ENCODE data around the gene SSC5D. TPM values are rescaled to one million over a fixed set of nuclear protein-coding genes. Genes with fewer than 3 reads are reported as not detected.
A peak's percentile ranks its signal among the peaks of the same experiment; 100 is the strongest.

SSC5D gene
- polyA plus RNA-seq, 3 donors: 0.08 TPM; not detected in 2

DNA sequence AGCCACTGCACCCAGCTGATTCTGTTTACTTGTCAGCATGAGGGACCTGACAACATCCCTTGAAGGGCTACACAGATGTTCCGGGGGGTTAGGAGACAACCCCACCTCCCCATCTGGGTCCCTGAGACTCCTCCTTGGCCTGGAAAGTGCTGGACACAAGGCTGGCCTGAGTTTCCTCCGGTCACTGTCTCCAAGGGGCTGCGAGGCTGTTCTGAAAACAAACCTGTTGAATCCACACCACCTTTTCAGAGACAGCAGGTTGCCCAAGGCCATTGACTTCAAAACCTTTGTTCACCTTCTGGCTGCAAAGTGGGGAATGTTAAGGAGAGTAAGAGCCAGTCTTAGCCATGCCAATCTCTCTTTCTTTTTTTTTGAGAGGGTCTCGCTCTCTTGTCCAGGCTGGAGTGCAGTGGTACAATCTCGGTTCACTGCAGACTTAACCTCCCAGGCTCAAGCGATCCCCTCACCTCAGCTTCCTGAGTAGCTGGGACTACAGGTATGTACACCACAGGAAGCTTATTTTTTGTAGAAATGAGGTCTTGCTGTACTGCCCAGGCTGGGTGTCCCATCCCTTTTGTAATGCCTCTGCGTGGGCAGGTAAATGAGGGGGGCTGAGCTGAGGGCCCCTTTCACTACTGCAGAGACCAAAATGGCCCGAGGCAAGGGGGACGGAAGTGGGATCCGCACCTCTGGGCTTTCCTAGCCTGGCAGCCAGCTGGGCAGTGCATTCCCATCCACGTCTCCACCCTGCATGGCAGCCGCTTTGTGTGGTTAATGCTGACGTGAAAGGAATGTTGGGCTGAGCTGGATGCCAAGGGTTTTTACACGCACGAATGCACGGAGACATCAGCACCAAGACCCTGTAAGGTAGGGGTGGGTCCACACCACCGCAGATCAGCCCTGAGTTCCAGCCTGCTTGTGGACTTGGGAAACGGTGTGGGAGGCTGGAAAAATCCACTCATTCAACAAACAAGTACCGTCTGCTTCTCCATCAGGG lies 13.7 kb upstream of the SSC5D start:
- Histone ChIP-seq H2AFZ (ENCODE audit: insufficient read depth, low read depth, low read length, poor library complexity, severe bottlenecking) (no peak overlapping the region), H3K36me3 (replicated peaks in 1 of 2; ENCODE audit: control insufficient read depth in 1 of 2, insufficient read depth in 2 of 2, low read length in 2 of 2) (no peaks in the 10 kb centered on the region), H3K4me2 (replicated peaks; ENCODE audit: extremely low read depth, low read length, poor library complexity, severe bottlenecking) (no peak overlapping the region), H3K79me2 (ENCODE audit: insufficient read depth, low read length) (peaks cover 23% of the 10 kb centered on the region), H3K27me3 (ENCODE audit: control insufficient read depth in 2 of 2, insufficient read depth in 2 of 2, low read length in 2 of 2) (no peaks in the 10 kb centered on the region), H3K27ac (ENCODE audit: low read depth in 1 of 2, low read length in 2 of 2) (no peak overlapping the region), H3K4me1 (ENCODE audit: control insufficient read depth in 1 of 2, insufficient read depth in 2 of 2, low read length in 2 of 2) (peaks cover 16 to 21% of the 10 kb centered on the region in 2 donors), H3K9ac (ENCODE audit: insufficient read depth, low read length, poor library complexity, severe bottlenecking) (no peak overlapping the region), H3K4me3 (replicated peaks in 1 of 3; ENCODE audit: low read depth in 2 of 3, low read length in 3 of 3) (no peak overlapping the region), H3K9me3 (replicated peaks in 1 of 2; ENCODE audit: control insufficient read depth in 1 of 2, insufficient read depth in 1 of 2, low read length in 2 of 2) (no peaks in the 10 kb centered on the region), H4K20me1 (ENCODE audit: insufficient read depth, low read length) (peaks cover 20% of the 10 kb centered on the region)
- Mint-ChIP-seq H3K4me3 (no peak overlapping the region), H3K27ac (peak overlapping the region in 2 of 7 donors; percentile 69 to 89), H3K36me3 (peaks cover 0 to under 1% of the 10 kb centered on the region in 2 donors), H3K4me1 (peaks cover 30% of the 10 kb centered on the region), H3K9me3 (peaks cover 0 to 3% (median 0%) of the 10 kb centered on the region in 7 donors), H3K27me3 (ENCODE audit: low read depth in 3 of 3) (peaks cover 0 to 6% (median 2%) of the 10 kb centered on the region in 3 donors)
- TF ChIP-seq, protein P1, sequence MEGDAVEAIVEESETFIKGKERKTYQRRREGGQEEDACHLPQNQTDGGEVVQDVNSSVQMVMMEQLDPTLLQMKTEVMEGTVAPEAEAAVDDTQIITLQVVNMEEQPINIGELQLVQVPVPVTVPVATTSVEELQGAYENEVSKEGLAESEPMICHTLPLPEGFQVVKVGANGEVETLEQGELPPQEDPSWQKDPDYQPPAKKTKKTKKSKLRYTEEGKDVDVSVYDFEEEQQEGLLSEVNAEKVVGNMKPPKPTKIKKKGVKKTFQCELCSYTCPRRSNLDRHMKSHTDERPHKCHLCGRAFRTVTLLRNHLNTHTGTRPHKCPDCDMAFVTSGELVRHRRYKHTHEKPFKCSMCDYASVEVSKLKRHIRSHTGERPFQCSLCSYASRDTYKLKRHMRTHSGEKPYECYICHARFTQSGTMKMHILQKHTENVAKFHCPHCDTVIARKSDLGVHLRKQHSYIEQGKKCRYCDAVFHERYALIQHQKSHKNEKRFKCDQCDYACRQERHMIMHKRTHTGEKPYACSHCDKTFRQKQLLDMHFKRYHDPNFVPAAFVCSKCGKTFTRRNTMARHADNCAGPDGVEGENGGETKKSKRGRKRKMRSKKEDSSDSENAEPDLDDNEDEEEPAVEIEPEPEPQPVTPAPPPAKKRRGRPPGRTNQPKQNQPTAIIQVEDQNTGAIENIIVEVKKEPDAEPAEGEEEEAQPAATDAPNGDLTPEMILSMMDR (IDR thresholded peaks at IDR 0.05): no peak
- intact Hi-C loops (cut with micrococcal nuclease): no loop called here
- DNase-seq: no peak
- WGBS (ENCODE audit: insufficient coverage): 99% methylated on average over 9 of the region's 19 CpGs

DNA sequence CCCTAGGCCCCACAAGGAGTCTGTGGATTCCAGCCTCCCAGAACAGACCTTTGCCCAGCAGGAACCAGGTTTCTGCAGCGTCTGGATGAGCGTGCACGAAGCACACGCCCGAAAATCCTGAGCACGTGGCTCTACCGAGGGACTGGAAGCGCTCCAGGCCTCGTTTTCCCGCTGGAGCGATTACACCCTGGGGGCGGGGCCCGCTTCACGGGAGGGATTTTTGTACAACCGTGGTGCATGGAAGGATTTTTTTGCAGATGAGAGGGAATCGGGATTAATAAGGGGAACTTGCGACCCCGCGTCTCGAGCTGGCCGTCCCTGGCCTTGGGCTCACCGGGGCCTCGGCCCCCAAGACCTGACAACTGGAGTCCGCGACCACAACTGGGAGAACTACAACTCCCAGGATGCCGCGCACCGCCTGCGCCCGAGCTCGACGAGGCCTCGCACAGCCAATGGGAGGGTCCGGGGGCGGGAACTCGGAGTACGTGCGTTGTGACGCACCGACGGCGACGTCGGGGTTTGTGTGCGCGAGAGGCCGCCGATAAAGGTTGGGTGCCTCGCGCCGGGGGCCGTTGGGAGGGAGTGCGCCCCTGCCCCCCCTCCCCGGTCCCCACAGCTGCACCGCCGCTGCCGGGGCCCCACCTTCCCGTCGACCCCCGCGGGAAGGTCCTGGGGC lies 12.0 kb upstream of the SSC5D start, which contains the start of gene ZNF628:
ZNF628 (plus strand) TSS at position 518 of the 676 bp plus-strand sequence. CDS start 3,294 bp downstream, outside the sequence.
- TF ChIP-seq, protein P1 (IDR thresholded peaks at IDR 0.05): no peak
- H3K27ac ChIP-seq (ENCODE audit: low read depth in 1 of 2, low read length in 2 of 2): peak within 1 kb of the TSS; percentile 52 to 78
- no peaks in the 10 kb centered on the region for H3K27me3 ChIP-seq (ENCODE audit: control insufficient read depth in 2 of 2, insufficient read depth in 2 of 2, low read length in 2 of 2)
- Mint-ChIP-seq H3K27me3 (ENCODE audit: low read depth in 3 of 3) (peaks cover 0 to 4% (median 0%) of the 10 kb centered on the region in 3 donors), H3K4me1 (peaks cover 35% of the 10 kb centered on the region), H3K4me3 (peak within 1 kb of the TSS; percentile 85 to 95), H3K9me3 (peaks cover 0 to 2% (median 0%) of the 10 kb centered on the region in 7 donors), H3K36me3 (peaks cover 6 to 8% of the 10 kb centered on the region in 2 donors), H3K27ac (peak within 1 kb of the TSS; percentile 87 to 95 (median 93))
- H2AFZ ChIP-seq (ENCODE audit: insufficient read depth, low read depth, low read length, poor library complexity, severe bottlenecking): peak within 1 kb of the TSS; percentile 89
- H3K79me2 ChIP-seq (ENCODE audit: insufficient read depth, low read length): peaks cover 23% of the 10 kb centered on the region
- H3K36me3 ChIP-seq (replicated peaks in 1 of 2; ENCODE audit: control insufficient read depth in 1 of 2, insufficient read depth in 2 of 2, low read length in 2 of 2): peaks cover 3 to 6% of the 10 kb centered on the region in 2 donors
- H3K4me1 ChIP-seq (ENCODE audit: control insufficient read depth in 1 of 2, insufficient read depth in 2 of 2, low read length in 2 of 2): peaks cover 16 to 21% of the 10 kb centered on the region in 2 donors
- peaks cover 31% of the 10 kb centered on the region for H4K20me1 ChIP-seq (ENCODE audit: insufficient read depth, low read length)
- H3K9ac ChIP-seq (ENCODE audit: insufficient read depth, low read length, poor library complexity, severe bottlenecking): peak within 1 kb of the TSS; percentile 42
- peak; percentile 93 to 98 (median 97) for DNase-seq
- H3K9me3 ChIP-seq (replicated peaks in 1 of 2; ENCODE audit: control insufficient read depth in 1 of 2, insufficient read depth in 1 of 2, low read length in 2 of 2): no peaks in the 10 kb centered on the region
- intact Hi-C loops (cut with micrococcal nuclease): loop anchor here in 1 of 2 donors (2.0 kb wide), 1 partner anchor 13 kb away; no protein-coding TSS in a partner anchor
- H3K4me3 ChIP-seq (replicated peaks in 1 of 3; ENCODE audit: low read depth in 2 of 3, low read length in 3 of 3): peak within 1 kb of the TSS; percentile 59 to 95 (median 84)
- peak within 1 kb of the TSS; percentile 77 for H3K4me2 ChIP-seq (replicated peaks; ENCODE audit: extremely low read depth, low read length, poor library complexity, severe bottlenecking)
- under 1% methylated on average over 40 of the region's 61 CpGs for WGBS (ENCODE audit: insufficient coverage)
